BE2C (cell line): Measurements from ENCODE around the gene ICAM2.

ENCODE experiments used
- DNase-seq: peaks from one replicate; pipeline ENCODE4 v3.0.0-alpha.2; 2020
- H3K27me3 ChIP-seq: fragments of 250-450 bp; sonication (Bioruptor Pico); 2 replicates; pipeline ENCODE4 v1.5.1; 2020; ENCODE audit warnings: mild to moderate bottlenecking
- H3K36me3 ChIP-seq: fragments of 250-450 bp; sonication (Bioruptor Pico); 2 replicates; pipeline ENCODE4 v1.5.1; 2020; ENCODE audit warnings: mild to moderate bottlenecking
- H3K4me1 ChIP-seq: fragments of 250-450 bp; sonication (Bioruptor Pico); 2 replicates; pipeline ENCODE4 v1.5.1; 2020
- H3K4me3 ChIP-seq: 2 replicates; pipeline ENCODE4 v1.5.1; 2011; ENCODE audit warnings: low read depth, low read length
- H3K9me3 ChIP-seq: fragments of 250-450 bp; sonication (Bioruptor Pico); 2 replicates; pipeline ENCODE4 v1.5.1; 2020
- TF ChIP-seq, protein P1 (sequence below): IDR thresholded peaks from 2 replicates; pipeline ENCODE4 v1.5.1; 2012; ENCODE audit warnings: mild to moderate bottlenecking, low read depth, low read length

Gene ICAM2

DNA sequence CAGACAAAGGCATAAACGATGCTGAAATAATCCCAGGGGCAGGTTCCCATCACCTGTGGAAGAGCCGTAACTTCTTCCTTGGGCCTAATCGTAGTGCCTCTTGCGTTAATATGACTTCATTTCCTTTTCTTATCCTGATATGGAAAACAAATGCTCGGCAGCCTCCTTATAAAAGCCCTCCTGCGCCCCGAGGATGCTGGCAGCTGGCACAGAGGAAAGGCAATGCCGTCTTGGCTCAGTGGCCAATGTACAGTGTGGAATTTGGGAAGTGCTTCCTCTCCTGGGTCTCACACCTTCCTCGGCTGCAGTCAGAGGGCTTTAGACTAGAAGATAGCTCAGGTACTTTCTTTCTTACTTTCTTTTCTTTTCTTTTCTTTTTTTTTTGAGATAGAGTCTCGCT lies 51.2 kb downstream of the ICAM2 start:
- H3K4me3 ChIP-seq, result no peak overlapping the region
- TF ChIP-seq, protein P1, sequence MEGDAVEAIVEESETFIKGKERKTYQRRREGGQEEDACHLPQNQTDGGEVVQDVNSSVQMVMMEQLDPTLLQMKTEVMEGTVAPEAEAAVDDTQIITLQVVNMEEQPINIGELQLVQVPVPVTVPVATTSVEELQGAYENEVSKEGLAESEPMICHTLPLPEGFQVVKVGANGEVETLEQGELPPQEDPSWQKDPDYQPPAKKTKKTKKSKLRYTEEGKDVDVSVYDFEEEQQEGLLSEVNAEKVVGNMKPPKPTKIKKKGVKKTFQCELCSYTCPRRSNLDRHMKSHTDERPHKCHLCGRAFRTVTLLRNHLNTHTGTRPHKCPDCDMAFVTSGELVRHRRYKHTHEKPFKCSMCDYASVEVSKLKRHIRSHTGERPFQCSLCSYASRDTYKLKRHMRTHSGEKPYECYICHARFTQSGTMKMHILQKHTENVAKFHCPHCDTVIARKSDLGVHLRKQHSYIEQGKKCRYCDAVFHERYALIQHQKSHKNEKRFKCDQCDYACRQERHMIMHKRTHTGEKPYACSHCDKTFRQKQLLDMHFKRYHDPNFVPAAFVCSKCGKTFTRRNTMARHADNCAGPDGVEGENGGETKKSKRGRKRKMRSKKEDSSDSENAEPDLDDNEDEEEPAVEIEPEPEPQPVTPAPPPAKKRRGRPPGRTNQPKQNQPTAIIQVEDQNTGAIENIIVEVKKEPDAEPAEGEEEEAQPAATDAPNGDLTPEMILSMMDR, result no peak
- H3K27me3 ChIP-seq, result no peaks in the 10 kb centered on the region
- no peaks in the 10 kb centered on the region for H3K4me1 ChIP-seq
- no peaks in the 10 kb centered on the region for H3K36me3 ChIP-seq
- no peak for DNase-seq
- no peaks in the 10 kb centered on the region for H3K9me3 ChIP-seq

DNA sequence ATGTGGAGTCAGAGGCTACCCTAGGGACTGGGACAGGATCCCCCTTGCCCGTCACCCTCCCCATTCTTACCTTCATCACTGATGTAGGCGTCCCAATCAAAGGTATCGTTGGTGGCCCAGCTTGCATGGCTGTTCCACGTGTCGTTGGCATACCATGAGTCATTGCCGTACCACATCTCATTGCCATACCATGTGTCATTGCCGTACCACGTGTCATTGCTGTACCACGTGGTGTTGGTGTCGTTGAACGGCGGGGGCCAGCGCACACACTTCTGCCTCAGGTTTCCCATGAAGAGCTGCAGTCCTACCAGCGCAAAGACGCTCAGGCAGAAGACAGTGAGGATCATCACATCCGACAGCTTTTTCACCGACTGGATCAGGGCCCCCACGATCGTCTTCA lies 52.5 kb downstream of the ICAM2 start:
- no peak for DNase-seq
- H3K4me1 ChIP-seq, result no peaks in the 10 kb centered on the region

DNA sequence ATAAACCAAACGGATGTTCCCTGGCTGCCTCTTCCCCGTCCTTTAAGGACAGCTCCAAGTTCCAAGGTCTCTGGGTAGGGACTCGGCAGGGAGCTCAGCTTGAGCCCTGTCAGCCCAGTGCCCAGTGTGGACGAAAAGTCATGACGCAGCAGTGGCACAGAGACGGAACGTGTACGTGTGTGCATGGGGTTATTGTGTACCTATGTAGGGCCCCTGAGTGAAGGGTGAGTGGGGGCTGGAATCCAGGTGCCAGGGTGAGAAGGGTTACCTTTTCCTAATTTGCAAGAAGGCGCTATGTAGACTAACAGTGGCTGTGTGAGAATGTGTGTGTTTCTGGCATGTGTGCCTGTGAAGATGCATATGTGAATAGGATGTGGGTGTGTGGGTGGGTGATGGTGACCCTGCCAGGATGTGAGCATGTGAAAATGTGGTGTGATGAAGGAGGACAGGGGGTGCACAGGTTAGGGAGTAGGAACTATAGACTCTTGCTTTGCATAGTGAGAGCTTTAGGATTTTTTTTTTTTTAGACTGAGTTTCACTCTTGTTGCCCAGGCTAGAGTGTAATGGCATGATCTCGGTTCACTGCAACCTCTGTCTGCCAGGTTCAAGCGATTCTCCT lies 53.7 kb downstream of the ICAM2 start:
- TF ChIP-seq, protein P1, result no peak

More for the DNA sequence above, 52.5 kb downstream of the ICAM2 start:
- TF ChIP-seq, protein P1, result no peak
- Histone ChIP-seq H3K4me3 (no peak overlapping the region), H3K9me3 (no peaks in the 10 kb centered on the region), H3K36me3 (no peaks in the 10 kb centered on the region), H3K27me3 (no peaks in the 10 kb centered on the region)

DNA sequence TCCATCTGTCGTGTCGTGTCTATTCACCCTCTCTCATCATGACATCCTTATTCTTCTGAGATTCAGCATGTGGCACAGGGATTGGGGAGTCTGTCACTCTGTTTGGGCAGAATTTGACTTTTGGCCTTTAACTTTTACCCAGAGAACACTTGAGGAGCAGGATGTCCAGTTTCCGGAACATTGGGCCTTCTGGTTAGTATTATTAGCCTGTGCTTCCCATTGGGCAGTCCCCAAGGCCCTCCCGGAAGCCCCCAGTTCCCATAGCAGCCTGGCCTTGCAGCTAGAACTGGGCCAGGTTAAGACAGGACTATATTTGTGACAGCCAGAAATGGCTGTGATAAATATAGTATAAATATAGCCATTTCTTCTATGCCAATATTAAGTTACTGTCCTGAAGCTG lies 57.3 kb downstream of the ICAM2 start:
- TF ChIP-seq, protein P1, result no peak
- Histone ChIP-seq H3K9me3 (no peaks in the 10 kb centered on the region), H3K4me1 (peaks cover 3% of the 10 kb centered on the region; the same call in 1 of the 2 replicates), H3K36me3 (no peaks in the 10 kb centered on the region), H3K27me3 (no peaks in the 10 kb centered on the region), H3K4me3 (no peak overlapping the region)
- no peak for DNase-seq

More for the DNA sequence above, 53.7 kb downstream of the ICAM2 start:
- no peaks in the 10 kb centered on the region for H3K27me3 ChIP-seq
- H3K4me1 ChIP-seq, result peaks cover 3% of the 10 kb centered on the region; the same call in 1 of the 2 replicates
- H3K4me3 ChIP-seq, result no peak overlapping the region
- no peaks in the 10 kb centered on the region for H3K36me3 ChIP-seq
- H3K9me3 ChIP-seq, result no peaks in the 10 kb centered on the region
- no peak for DNase-seq

DNA sequence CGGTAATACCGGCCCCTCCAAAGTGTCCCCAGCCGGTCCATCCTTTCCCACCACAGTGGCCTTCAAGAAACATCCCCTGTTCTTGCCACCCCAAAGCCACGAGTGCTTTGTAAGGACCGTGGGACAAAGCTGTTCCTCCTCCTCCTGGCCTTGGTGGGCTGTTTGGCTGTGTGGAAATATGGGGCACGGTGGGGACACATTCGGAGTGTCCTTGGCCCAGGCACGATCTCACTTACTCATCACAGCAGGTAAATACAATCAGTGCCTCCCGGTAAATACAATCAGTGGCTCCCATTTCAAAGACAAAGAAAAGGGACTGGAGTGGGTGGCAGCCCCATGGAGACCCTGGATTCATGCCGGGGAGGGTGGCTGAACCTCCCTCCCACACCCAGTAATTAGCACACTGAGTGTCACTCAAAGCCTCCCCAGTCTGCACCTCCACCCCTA lies 58.1 kb downstream of the ICAM2 start:
- TF ChIP-seq, protein P1, result no peak
- DNase-seq, result no peak
- H3K9me3 ChIP-seq, result no peaks in the 10 kb centered on the region
- H3K36me3 ChIP-seq, result no peaks in the 10 kb centered on the region
- peaks cover 3% of the 10 kb centered on the region; the same call in 1 of the 2 replicates for H3K4me1 ChIP-seq
- no peaks in the 10 kb centered on the region for H3K27me3 ChIP-seq
- no peak overlapping the region for H3K4me3 ChIP-seq
